ENCODE results near the gene RAB19.
"Not testable (repeated sequence)": the region's sequence is repeated elsewhere in the genome, so short reads cannot be mapped to it uniquely, and the experiment has no call there.

- not testable (repeated sequence) for TF ChIP-seq ATF2 (CRISPR knock-in tag; IDR thresholded peaks at IDR 0.05); ZFX (CRISPR knock-in tag; IDR thresholded peaks at IDR 0.05); FOXM1 (IDR thresholded peaks at IDR 0.05; ENCODE audit: low read depth); FOXM1 (CRISPR knock-in tag; IDR thresholded peaks at IDR 0.05; ENCODE audit: low read depth); SMAD3 (CRISPR knock-in tag; conservative IDR thresholded peaks at IDR 0.05); CTCF (IDR thresholded peaks at IDR 0.05 in 2 of 3, conservative IDR thresholded peaks at IDR 0.05 in 1 of 3; ENCODE audit: insufficient read depth in 2 of 3, low read depth in 1 of 3, low read length in 3 of 3); STAT6 (CRISPR knock-in tag; IDR thresholded peaks at IDR 0.05); PCBP1 (IDR thresholded peaks at IDR 0.05; ENCODE audit: low read depth, low read length, poor library complexity, severe bottlenecking); YY1 (IDR thresholded peaks at IDR 0.05; ENCODE audit: borderline replicate concordance in 1 of 3, control insufficient read depth in 1 of 3, extremely low read depth in 1 of 3, insufficient read depth in 3 of 3, insufficient read length in 1 of 3, insufficient replicate concordance in 2 of 3, low read depth in 1 of 3, low read length in 2 of 3); KDM1A (IDR thresholded peaks at IDR 0.05); RBM15 (IDR thresholded peaks at IDR 0.05; ENCODE audit: insufficient read depth, low read length); SNAPC5 (CRISPR knock-in tag; IDR thresholded peaks at IDR 0.05); EZH2 (IDR thresholded peaks at IDR 0.05; ENCODE audit: borderline replicate concordance, low read depth, low read length)
Observed at GRCh38 chr7:140418156-140418472, 14.3 kb downstream of the RAB19 start.
